Measurements from ENCODE around the gene GRIK4.
A peak's percentile ranks its signal among the peaks of the same experiment; 100 is the strongest.

GRIK4 gene

GRCh38 chr11:120824242-120824641 is 312.7 kb downstream of the GRIK4 start:
- DNase-seq = no peak

- no peak for DNase-seq
Observed at GRCh38 chr11:120827198-120827597, 315.6 kb downstream of the GRIK4 start.

- no peak for DNase-seq
Observed at GRCh38 chr11:120827820-120828219, 316.3 kb downstream of the GRIK4 start.

GRCh38 chr11:120828847-120829246 is 317.3 kb downstream of the GRIK4 start:
- DNase-seq = no peak

GRCh38 chr11:120830085-120830620 is 318.6 kb downstream of the GRIK4 start:
- DNase-seq = no peak

- peak; percentile 11 for DNase-seq
Observed at GRCh38 chr11:120832481-120833238, 321.1 kb downstream of the GRIK4 start.

GRCh38 chr11:120834686-120835210 is 323.2 kb downstream of the GRIK4 start:
- no peak for DNase-seq

- DNase-seq = no peak
Observed at GRCh38 chr11:120835601-120836228, 324.2 kb downstream of the GRIK4 start.

- no peak for DNase-seq
Observed at GRCh38 chr11:120837696-120838095, 326.1 kb downstream of the GRIK4 start.

GRCh38 chr11:120839201-120839600 is 327.7 kb downstream of the GRIK4 start:
- DNase-seq = no peak

GRCh38 chr11:120839846-120840402 is 328.4 kb downstream of the GRIK4 start:
- no peak for DNase-seq

- no peak for DNase-seq
Observed at GRCh38 chr11:120840661-120841060, 329.1 kb downstream of the GRIK4 start.

- no peak for DNase-seq
Observed at GRCh38 chr11:120841074-120841473, 329.5 kb downstream of the GRIK4 start.

- DNase-seq = no peak
Observed at GRCh38 chr11:120842195-120842594, 330.6 kb downstream of the GRIK4 start.

- no peak for DNase-seq
Observed at GRCh38 chr11:120853435-120853834, 341.9 kb downstream of the GRIK4 start.

GRCh38 chr11:120854988-120855387 is 343.4 kb downstream of the GRIK4 start:
- DNase-seq = no peak

- DNase-seq = no peak
Observed at GRCh38 chr11:120857508-120857907, 346.0 kb downstream of the GRIK4 start.

- no peak for DNase-seq
Observed at GRCh38 chr11:120858740-120859139, 347.2 kb downstream of the GRIK4 start.

GRCh38 chr11:120859552-120860295 is 348.2 kb downstream of the GRIK4 start:
- no peak for DNase-seq

GRCh38 chr11:120863359-120863758 is 351.8 kb downstream of the GRIK4 start:
- no peak for DNase-seq

- DNase-seq = no peak
Observed at GRCh38 chr11:120867024-120867423, 355.5 kb downstream of the GRIK4 start.

- DNase-seq = no peak
Observed at GRCh38 chr11:120867531-120867930, 356.0 kb downstream of the GRIK4 start.

GRCh38 chr11:120867988-120868387 is 356.4 kb downstream of the GRIK4 start:
- DNase-seq = no peak

Measured in RPMI8226 (cell line).